Left cardiac atrium (tissue), 4 donors: ENCODE measurements around the gene AP3D1. TPM values are rescaled to one million over a fixed set of nuclear protein-coding genes. Genes with fewer than 3 reads are reported as not detected.
"Not testable (repeated sequence)": the region's sequence is repeated elsewhere in the genome, so short reads cannot be mapped to it uniquely, and the experiment has no call there.

ENCODE experiments used
- ATAC-seq, 2 donors: fragments of 200-7000 bp; cut with Tn5 transposase; one replicate each; pipeline ENCODE4 v1.9.1; 2020; ENCODE audit warnings: mild to moderate bottlenecking in 2 of 2, moderate library complexity in 2 of 2
- DNase-seq: peaks from one replicate; pipeline ENCODE4 v3.0.0-alpha.2; 2020
- intact Hi-C, 2 donors: fragments of 100-400 bp; cut with DNase I; formaldehyde crosslinking; loops; one replicate each; pipeline versions ENCODE4 v1.14.1 to v1.15.1; 2022 to 2023
- total RNA-seq, 2 donors: library from RNA; stranded (reverse); fragmentation: NEBNext Ultra II Directional; extraction: Animal tissue kit (Norgen Biotek cat#: 25700); gene quantifications; one replicate each; pipeline ENCODE4 v1.2.1, GENCODE V29; 2021
- donor health status: DM: no; HTN: yes; CAD: no.
- donor health status: DM: no; HTN: yes; CAD: no; lungs with severe emphysema.
- donor health status: DM: yes; HTN: yes; CAD: no.
- donor health status: Dilated cardiomyopathy.

The AP3D1 gene
- total RNA-seq, 2 donors from 2014 or later, result 80.6 to 128 TPM

- ATAC-seq (no peak), DNase-seq (no peak)
- intact Hi-C loops, result no loop called here
Measured at GRCh38 chr19:2135474-2136402, 15.6 kb downstream of the AP3D1 start.

DNA sequence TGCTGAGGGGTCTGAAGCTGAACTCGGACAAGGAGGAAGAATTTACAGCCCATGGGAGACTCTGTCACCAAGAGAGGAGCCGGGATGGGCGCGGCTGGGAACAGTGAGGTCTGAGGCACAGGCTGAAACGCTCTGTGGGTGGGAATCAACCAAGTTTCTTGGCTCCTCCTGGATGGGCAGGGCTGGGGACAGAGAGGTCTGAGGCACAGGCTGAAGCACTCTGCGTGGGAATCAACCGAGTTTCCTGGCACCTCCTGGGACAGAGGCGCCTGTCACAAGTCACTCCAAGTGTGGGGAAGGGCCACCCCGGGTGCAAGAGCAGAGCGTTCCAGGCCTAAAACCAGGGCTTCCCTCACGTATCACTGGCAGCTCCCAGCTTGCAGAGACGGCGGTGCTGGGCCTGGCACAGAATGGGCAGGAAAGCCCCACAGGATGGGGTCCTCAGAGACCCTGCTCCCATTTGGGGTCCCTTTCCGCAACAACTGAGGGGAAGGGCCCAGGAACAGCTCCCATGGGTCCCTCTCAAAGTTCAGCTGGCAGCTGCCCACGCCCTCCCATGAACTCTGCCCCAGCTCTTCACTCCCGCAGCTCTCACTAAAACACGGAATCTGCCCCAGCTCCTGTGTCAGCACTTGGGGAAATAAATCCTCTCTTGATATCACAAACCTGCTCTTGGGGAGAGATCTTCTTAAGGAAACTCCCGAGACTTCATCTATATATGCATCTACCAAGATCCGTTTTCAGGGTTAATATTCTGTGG is 18.5 kb downstream of the AP3D1 start:
- intact Hi-C loops, result no loop called here
- DNase-seq, result peak; percentile 65
- peak; percentile 55 to 64 for ATAC-seq

DNA sequence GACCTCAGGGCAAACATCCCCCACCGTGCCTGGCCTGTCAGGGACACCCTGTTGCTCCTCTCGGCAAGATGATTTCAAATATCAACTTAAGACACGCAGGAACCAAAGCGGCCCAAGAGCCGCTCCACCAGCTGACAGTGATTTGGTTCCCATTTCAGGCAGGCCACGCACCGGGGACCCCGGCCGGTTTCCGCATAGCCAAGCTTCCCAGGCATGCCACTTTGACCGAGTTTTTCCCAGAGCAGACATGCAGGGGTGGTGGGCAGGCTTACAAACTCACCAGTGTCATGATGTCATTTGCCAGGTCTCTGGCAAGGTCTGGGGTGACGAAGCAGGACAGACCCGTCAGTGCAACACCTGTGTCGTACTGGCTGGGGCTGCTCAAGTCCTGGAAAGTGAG is 19.2 kb downstream of the AP3D1 start:
- DNase-seq (no peak), ATAC-seq (no peak)
- intact Hi-C loops, result no loop called here

- DNase-seq, ATAC-seq, intact Hi-C loops: not testable (repeated sequence)
Measured at GRCh38 chr19:2131012-2131975, 20.1 kb downstream of the AP3D1 start.

DNA sequence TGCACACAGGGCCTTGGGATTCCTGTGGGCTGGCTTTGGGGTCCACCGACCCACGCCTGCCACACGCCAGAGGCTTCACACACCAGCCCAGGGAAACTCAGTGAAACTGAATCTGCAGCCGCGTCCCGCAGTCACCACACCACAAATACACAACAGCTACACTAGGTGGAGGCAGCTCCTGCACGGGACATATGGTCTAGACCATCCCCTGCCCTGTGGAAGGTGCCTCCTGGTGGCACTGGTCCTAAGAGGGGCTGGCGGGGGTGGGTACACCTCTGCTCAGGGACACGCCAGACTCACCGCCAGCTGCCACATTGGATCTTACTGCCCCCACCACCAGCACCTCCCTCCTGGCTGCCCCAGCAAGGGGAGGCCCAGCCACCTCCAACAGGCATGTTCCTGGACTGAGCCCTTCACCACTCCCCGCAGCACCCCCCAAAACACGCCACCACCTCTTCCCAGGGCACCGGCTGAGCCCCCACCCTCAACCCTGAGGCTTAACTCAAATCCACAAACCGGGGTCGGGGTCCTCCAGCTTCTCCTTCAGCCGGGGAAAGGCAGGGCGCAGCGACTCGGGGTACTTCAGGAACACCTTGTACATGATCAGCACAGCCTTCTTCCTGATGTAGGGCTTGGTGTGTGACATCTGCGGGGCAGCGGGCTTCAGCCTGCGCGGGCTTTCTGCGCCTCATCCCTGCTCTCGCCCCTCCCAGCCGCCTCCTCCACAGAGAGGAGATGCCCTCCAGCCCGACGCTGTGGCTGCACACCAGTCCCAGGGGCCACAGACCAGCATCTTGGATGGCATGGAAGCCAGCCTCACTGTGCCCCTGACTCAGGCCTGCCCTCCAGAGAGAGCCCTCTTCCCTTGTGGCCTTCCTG is 21.2 kb downstream of the AP3D1 start:
- DNase-seq, result no peak
- intact Hi-C loops, result no loop called here
- ATAC-seq, result no peak

DNA sequence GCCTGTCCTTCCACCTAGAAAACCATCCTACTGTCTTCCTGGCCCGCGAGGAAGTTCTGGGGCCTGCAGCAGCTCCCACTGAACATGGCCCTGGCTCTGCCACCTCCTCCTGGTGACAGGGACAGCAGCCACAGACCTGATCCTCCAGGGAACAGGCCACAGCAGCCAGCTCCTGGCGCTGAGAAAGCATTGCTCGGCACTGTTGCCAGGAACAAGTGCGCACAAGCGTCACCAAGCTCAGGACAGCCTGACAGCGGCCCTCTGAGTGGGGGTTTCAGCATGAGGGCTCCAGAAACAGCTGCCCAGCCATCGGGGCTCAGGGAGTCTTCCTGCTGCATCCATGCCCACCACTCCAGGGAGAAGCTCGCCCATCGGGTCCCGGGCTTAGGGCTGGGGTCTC is 21.9 kb downstream of the AP3D1 start:
- intact Hi-C loops, result no loop called here

GRCh38 chr19:2129022-2129421 is 22.3 kb downstream of the AP3D1 start:
- DNase-seq (no peak), ATAC-seq (no peak)
- intact Hi-C loops, result no loop called here

More for the DNA sequence above, 21.9 kb downstream of the AP3D1 start:
- DNase-seq, result peak; percentile 70
- ATAC-seq, result peak; percentile 39 to 72

- ATAC-seq, result peak; percentile 3 to 4
- DNase-seq, intact Hi-C loops: not testable (repeated sequence)
Measured at GRCh38 chr19:2128252-2128651, 23.1 kb downstream of the AP3D1 start.

- peak; percentile 79 for DNase-seq
- intact Hi-C loops, result no loop called here
- ATAC-seq, result peak; percentile 80 to 85
Measured at GRCh38 chr19:2127758-2128157, 23.6 kb downstream of the AP3D1 start.

GRCh38 chr19:2126879-2127518 is 24.4 kb downstream of the AP3D1 start:
- ATAC-seq, result no peak
- intact Hi-C loops, result no loop called here
- no peak for DNase-seq

GRCh38 chr19:2123682-2124387 is 27.5 kb downstream of the AP3D1 start:
- DNase-seq (no peak), ATAC-seq (peak in 1 of 2 donors; percentile 13)
- intact Hi-C loops, result no loop called here

DNA sequence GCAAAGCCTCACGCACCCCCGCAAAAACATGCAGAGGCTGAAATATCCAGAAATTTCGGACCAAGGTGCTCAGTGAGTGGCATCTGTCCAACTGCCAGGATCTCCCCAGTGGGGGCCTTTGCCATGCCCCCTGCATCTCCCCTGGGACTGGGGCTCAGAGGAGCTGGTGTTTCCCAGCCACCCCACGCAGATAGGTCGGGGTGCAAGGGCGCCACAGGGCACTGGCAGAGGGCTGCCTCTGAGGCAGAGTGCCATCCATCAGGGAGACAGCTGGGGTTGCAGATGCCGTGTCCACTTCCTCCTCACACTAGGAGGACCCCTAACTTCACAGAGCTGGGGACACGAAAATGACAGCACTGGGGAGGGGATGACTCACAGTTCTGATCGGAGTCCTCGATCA is 28.4 kb downstream of the AP3D1 start:
- DNase-seq, result no peak

GRCh38 chr19:2122251-2122650 is 29.1 kb downstream of the AP3D1 start:
- ATAC-seq (no peak), DNase-seq (no peak)
- intact Hi-C loops, result no loop called here

More for the DNA sequence above, 28.4 kb downstream of the AP3D1 start:
- intact Hi-C loops, result no loop called here
- no peak for ATAC-seq

GRCh38 chr19:2121416-2122051 is 29.8 kb downstream of the AP3D1 start:
- ATAC-seq, result no peak
- intact Hi-C loops, result no loop called here
- no peak for DNase-seq

GRCh38 chr19:2120821-2121220 is 30.5 kb downstream of the AP3D1 start:
- ATAC-seq (no peak), DNase-seq (no peak)
- intact Hi-C loops, result no loop called here

DNA sequence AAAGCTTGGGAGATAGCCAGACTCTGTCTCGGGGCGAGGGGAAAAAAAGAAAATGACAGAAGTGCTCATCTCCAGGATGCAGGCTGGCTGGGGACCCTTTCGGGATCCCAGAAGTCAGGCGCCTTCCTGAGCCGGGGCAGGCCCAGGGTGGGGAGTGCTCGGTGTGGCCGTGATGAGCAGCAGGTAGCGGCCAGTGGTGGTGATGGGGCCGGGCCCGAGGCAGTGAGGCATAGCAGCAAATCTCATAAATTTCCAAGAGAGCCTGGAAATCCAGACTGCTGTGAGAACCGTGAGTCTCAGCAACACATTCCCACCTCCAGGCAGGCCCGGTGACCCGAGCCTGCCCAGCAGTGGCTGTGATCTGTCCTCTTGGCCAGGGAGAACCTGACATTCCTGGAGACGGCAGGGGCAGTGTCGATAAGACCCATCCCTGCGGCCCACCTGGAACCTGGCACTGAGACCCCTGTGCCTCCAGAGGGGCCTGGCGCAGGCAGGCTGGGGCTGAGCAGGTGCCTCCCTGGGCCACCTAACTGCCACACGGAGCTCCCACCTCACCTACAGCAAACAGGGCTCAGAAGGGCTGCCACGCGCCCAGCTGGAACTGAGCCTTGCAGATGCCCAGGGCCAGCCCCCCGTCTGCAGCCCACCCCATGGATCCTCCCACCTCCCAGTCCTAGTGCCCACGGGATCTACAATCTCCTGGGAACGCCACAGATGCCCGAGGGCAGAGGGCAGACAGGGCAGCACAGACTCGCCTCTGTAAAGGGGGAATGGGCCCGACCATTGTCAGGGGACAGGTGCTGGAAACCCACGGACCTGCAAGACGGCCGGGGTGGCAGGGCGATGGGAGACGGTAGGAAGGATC is 31.2 kb downstream of the AP3D1 start:
- ATAC-seq, result no peak
- no peak for DNase-seq
- intact Hi-C loops, result no loop called here
